DMS53 treated with DMSO at 0.1 percent for 48 hours (cell line): ENCODE data around the gene TMEM132C.

Source experiments
- DNase-seq: peaks from one replicate; lab custom pipeline; 2025; ENCODE audit not compliant: unreplicated experiment; lab: John Stamatoyannopoulos, UW

Gene TMEM132C

GRCh38 chr12:128402486-128403243, 135.7 kb downstream of the TMEM132C start:
- no peak for DNase-seq

GRCh38 chr12:128408669-128409068, 141.7 kb downstream of the TMEM132C start:
- no peak for DNase-seq

GRCh38 chr12:128415036-128415560, 148.1 kb downstream of the TMEM132C start:
- no peak for DNase-seq

- no peak for DNase-seq
Observed at GRCh38 chr12:128418944-128419343, 152.0 kb downstream of the TMEM132C start.

GRCh38 chr12:128420163-128420562, 153.2 kb downstream of the TMEM132C start:
- DNase-seq = no peak

- DNase-seq = no peak
Observed at GRCh38 chr12:128421375-128421774, 154.4 kb downstream of the TMEM132C start.

- no peak for DNase-seq
Observed at GRCh38 chr12:128423205-128423604, 156.2 kb downstream of the TMEM132C start.

GRCh38 chr12:128424931-128425431, 158.0 kb downstream of the TMEM132C start:
- DNase-seq = no peak

GRCh38 chr12:128425666-128426331, 158.8 kb downstream of the TMEM132C start:
- DNase-seq = no peak

- no peak for DNase-seq
Observed at GRCh38 chr12:128426511-128426910, 159.5 kb downstream of the TMEM132C start.

GRCh38 chr12:128439796-128440195, 172.8 kb downstream of the TMEM132C start:
- no peak for DNase-seq

GRCh38 chr12:128442096-128442495, 175.1 kb downstream of the TMEM132C start:
- DNase-seq = no peak

- DNase-seq = no peak
Observed at GRCh38 chr12:128444598-128444997, 177.6 kb downstream of the TMEM132C start.

GRCh38 chr12:128445415-128446127, 178.6 kb downstream of the TMEM132C start:
- no peak for DNase-seq

- no peak for DNase-seq
Observed at GRCh38 chr12:128449146-128449894, 182.3 kb downstream of the TMEM132C start.

GRCh38 chr12:128450810-128451209, 183.8 kb downstream of the TMEM132C start:
- DNase-seq = no peak

- no peak for DNase-seq
Observed at GRCh38 chr12:128455851-128456250, 188.9 kb downstream of the TMEM132C start.

GRCh38 chr12:128456922-128457321, 190.0 kb downstream of the TMEM132C start:
- no peak for DNase-seq

GRCh38 chr12:128458301-128458974, 191.5 kb downstream of the TMEM132C start:
- no peak for DNase-seq

- no peak for DNase-seq
Observed at GRCh38 chr12:128459067-128459466, 192.1 kb downstream of the TMEM132C start.
